Measurements from ENCODE around the gene UTS2B. TPM values are rescaled to one million over a fixed set of nuclear protein-coding genes. Genes with fewer than 3 reads are reported as not detected.

UTS2B gene
- polyA plus RNA-seq, 1 of the 3 experiments (the other 2 are of a cell fraction), result 0.03 TPM

DNA sequence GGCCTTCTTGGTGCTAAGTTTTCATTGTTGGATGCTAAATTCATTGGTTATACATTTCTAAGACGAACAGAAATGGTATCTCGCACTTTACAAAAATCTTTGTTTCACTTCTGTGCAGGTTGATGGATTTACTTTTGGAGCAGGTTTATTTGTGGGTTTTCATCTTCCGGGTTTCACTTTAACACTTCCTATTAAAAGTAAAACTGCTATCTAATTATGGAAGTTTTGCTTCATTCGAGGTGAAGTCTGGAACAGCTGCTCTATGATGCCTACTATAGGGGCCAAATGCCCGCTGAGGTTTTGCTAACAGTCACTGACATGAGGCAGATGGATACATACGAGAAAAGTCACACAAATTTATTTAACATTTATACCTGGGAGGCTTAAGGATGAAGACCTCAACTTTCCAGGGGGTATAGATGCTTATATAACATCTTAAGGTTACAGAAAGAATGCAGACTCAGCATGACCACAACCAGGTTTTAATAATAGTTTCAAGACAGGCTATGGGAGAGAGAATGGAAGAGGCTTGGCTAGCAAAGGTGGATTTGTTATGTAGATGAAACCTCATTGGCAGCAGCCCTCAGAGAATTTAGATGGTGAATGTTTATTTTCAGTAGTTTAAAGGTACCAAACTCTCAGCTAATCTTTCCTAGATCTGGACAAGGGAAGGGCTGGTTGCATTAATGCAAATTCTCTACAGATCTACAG, 77.1 kb downstream of the UTS2B start:
- 63% methylated on average over 6 of the region's 6 CpGs for WGBS (ENCODE audit: low lambda C conversion rate)
- ChIA-PET CTCF (no interaction called here), POLR2A (no interaction called here)

More for the DNA sequence above, 77.1 kb downstream of the UTS2B start:
- Histone ChIP-seq H3K79me2 (ENCODE audit: insufficient read depth) (no peaks in the 10 kb centered on the region), H4K20me1 (ENCODE audit: insufficient read depth) (no peaks in the 10 kb centered on the region), H3K36me3 (replicated peaks in 1 of 2; ENCODE audit: control insufficient read depth in 1 of 2, insufficient read depth in 2 of 2, low read length in 1 of 2) (no peaks in the 10 kb centered on the region), H3K9me3 (no peaks in the 10 kb centered on the region), H3K27ac (ENCODE audit: low read depth in 2 of 2, low read length in 1 of 2) (no peak overlapping the region), H3K4me2 (no peak overlapping the region), H3K4me1 (ENCODE audit: control insufficient read depth in 1 of 2, insufficient read depth in 2 of 2, low read depth in 1 of 2, low read length in 1 of 2) (0 out of 4 replicates have a peak, but pooled peaks cover 0 to 4% of the 10 kb centered on the region in 2 experiments), H3F3A (replicated peaks; ENCODE audit: insufficient read depth) (no peaks in the 10 kb centered on the region), H3K4me3 (ENCODE audit: low read depth in 2 of 2, low read length in 1 of 2) (no peak overlapping the region), H2AFZ (ENCODE audit: low read depth) (no peak overlapping the region), H3K9ac (no peak overlapping the region), H3K9me2 (no peaks in the 10 kb centered on the region), H3K27me3 (ENCODE audit: insufficient read depth) (no peaks in the 10 kb centered on the region)
- TF ChIP-seq TAF1 (IDR thresholded peaks at IDR 0.05; ENCODE audit: borderline replicate concordance, low read depth, low read length), result no peak
- TF ChIP-seq FOSL2 (IDR thresholded peaks at IDR 0.05; ENCODE audit: borderline replicate concordance, low read depth), result no peak
- TF ChIP-seq, protein P1, sequence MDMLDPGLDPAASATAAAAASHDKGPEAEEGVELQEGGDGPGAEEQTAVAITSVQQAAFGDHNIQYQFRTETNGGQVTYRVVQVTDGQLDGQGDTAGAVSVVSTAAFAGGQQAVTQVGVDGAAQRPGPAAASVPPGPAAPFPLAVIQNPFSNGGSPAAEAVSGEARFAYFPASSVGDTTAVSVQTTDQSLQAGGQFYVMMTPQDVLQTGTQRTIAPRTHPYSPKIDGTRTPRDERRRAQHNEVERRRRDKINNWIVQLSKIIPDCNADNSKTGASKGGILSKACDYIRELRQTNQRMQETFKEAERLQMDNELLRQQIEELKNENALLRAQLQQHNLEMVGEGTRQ (IDR thresholded peaks at IDR 0.05; ENCODE audit: borderline replicate concordance, low read depth, low read length), result no peak
- TF ChIP-seq RFX5 (IDR thresholded peaks at IDR 0.05; ENCODE audit: low read length), result no peak
- TF ChIP-seq, protein P2, sequence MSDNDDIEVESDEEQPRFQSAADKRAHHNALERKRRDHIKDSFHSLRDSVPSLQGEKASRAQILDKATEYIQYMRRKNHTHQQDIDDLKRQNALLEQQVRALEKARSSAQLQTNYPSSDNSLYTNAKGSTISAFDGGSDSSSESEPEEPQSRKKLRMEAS (IDR thresholded peaks at IDR 0.05; ENCODE audit: low read depth), result no peak
- no peak for TF ChIP-seq MXI1 (IDR thresholded peaks at IDR 0.05; ENCODE audit: low read depth, low read length)
- no peak for TF ChIP-seq POLR2AphosphoS5 (IDR thresholded peaks at IDR 0.05; ENCODE audit: low read depth, low read length)
- no peak for TF ChIP-seq MEF2A (IDR thresholded peaks at IDR 0.05; ENCODE audit: borderline replicate concordance, low read depth)
- TF ChIP-seq, protein P3, sequence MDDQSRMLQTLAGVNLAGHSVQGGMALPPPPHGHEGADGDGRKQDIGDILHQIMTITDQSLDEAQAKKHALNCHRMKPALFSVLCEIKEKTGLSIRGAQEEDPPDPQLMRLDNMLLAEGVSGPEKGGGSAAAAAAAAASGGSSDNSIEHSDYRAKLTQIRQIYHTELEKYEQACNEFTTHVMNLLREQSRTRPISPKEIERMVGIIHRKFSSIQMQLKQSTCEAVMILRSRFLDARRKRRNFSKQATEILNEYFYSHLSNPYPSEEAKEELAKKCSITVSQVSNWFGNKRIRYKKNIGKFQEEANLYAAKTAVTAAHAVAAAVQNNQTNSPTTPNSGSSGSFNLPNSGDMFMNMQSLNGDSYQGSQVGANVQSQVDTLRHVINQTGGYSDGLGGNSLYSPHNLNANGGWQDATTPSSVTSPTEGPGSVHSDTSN (IDR thresholded peaks at IDR 0.05), result no peak
- no peak for TF ChIP-seq YY1 (IDR thresholded peaks at IDR 0.05; ENCODE audit: low read depth)
- TF ChIP-seq, protein P4, sequence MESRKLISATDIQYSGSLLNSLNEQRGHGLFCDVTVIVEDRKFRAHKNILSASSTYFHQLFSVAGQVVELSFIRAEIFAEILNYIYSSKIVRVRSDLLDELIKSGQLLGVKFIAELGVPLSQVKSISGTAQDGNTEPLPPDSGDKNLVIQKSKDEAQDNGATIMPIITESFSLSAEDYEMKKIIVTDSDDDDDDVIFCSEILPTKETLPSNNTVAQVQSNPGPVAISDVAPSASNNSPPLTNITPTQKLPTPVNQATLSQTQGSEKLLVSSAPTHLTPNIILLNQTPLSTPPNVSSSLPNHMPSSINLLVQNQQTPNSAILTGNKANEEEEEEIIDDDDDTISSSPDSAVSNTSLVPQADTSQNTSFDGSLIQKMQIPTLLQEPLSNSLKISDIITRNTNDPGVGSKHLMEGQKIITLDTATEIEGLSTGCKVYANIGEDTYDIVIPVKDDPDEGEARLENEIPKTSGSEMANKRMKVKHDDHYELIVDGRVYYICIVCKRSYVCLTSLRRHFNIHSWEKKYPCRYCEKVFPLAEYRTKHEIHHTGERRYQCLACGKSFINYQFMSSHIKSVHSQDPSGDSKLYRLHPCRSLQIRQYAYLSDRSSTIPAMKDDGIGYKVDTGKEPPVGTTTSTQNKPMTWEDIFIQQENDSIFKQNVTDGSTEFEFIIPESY (IDR thresholded peaks at IDR 0.05; ENCODE audit: borderline replicate concordance, low read depth), result no peak
- TF ChIP-seq RAD21 (IDR thresholded peaks at IDR 0.05; ENCODE audit: low read length), result no peak
- TF ChIP-seq GATA2 (CRISPR knock-in tag; IDR thresholded peaks at IDR 0.05), result no peak
- TF ChIP-seq NRF1 (IDR thresholded peaks at IDR 0.05; ENCODE audit: low read depth, low read length), result no peak
- no peak for TF ChIP-seq EZH2phosphoT487 (IDR thresholded peaks at IDR 0.05; ENCODE audit: borderline replicate concordance, low read depth)
- TF ChIP-seq EP300 (IDR thresholded peaks at IDR 0.05; ENCODE audit: borderline replicate concordance in 1 of 2, low read depth in 1 of 2, low read length in 1 of 2), result no peak
- no peak for TF ChIP-seq JUND (IDR thresholded peaks at IDR 0.05)
- TF ChIP-seq, protein P5, sequence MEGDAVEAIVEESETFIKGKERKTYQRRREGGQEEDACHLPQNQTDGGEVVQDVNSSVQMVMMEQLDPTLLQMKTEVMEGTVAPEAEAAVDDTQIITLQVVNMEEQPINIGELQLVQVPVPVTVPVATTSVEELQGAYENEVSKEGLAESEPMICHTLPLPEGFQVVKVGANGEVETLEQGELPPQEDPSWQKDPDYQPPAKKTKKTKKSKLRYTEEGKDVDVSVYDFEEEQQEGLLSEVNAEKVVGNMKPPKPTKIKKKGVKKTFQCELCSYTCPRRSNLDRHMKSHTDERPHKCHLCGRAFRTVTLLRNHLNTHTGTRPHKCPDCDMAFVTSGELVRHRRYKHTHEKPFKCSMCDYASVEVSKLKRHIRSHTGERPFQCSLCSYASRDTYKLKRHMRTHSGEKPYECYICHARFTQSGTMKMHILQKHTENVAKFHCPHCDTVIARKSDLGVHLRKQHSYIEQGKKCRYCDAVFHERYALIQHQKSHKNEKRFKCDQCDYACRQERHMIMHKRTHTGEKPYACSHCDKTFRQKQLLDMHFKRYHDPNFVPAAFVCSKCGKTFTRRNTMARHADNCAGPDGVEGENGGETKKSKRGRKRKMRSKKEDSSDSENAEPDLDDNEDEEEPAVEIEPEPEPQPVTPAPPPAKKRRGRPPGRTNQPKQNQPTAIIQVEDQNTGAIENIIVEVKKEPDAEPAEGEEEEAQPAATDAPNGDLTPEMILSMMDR (IDR thresholded peaks at IDR 0.05), result no peak
- TF ChIP-seq CHD2 (IDR thresholded peaks at IDR 0.05; ENCODE audit: low read length, partially characterized antibody), result no peak
- no peak for TF ChIP-seq GABPA (IDR thresholded peaks at IDR 0.05; ENCODE audit: low read depth)
- DNase-seq, result no peak
